Brain microvascular endothelial cell (primary cell): Measurements from ENCODE around the gene ATXN7L3.

ENCODE experiments used
- DNase-seq: peaks from one replicate; pipeline ENCODE4 v3.0.0-alpha.2; 2020
- H3K27ac ChIP-seq: fragments of 250-450 bp; sonication (Bioruptor Pico); 2 replicates; pipeline ENCODE4 v1.5.1; 2020; ENCODE audit warnings: mild to moderate bottlenecking, moderate library complexity
- H3K27me3 ChIP-seq: fragments of 250-450 bp; sonication (Bioruptor Pico); replicated peaks from 2 replicates; pipeline ENCODE4 v1.5.1; 2020; ENCODE audit warnings: mild to moderate bottlenecking
- H3K36me3 ChIP-seq: fragments of 250-450 bp; sonication (Bioruptor Pico); replicated peaks from 2 replicates; pipeline ENCODE4 v1.5.1; 2020; ENCODE audit warnings: mild to moderate bottlenecking
- H3K4me3 ChIP-seq: 2 replicates; pipeline ENCODE4 v1.5.1; 2011; ENCODE audit warnings: low read depth, mild to moderate bottlenecking, control low read depth, low read length, moderate library complexity
- CTCF ChIP-seq: IDR thresholded peaks from 2 replicates; pipeline ENCODE4 v1.5.1; 2011; ENCODE audit warnings: low read depth, mild to moderate bottlenecking, moderate library complexity, low read length, control low read depth, inconsistent platforms; ENCODE audit errors: missing control alignments
- in situ Hi-C: cut with HindIII; loops from 2 replicates; pipeline ENCODE4 v1.10.0; 2017; ENCODE audit warnings: low sequenced_read_pairs, low pct_ligation_motif_present

Gene ATXN7L3

GRCh38 chr17:44202756-44203155 lies 3.1 kb upstream of the ATXN7L3 start:
- Histone ChIP-seq H3K4me3 (no peak overlapping the region), H3K36me3 (peaks cover 9% of the 10 kb centered on the region), H3K27ac (no peak overlapping the region), H3K27me3 (no peaks in the 10 kb centered on the region)
- in situ Hi-C loops, result loop anchor here (10.0 kb wide), 1 partner anchor 122 kb away; the partner anchor contains the start of gene SLC25A39
- no peak for DNase-seq
- no peak for TF ChIP-seq CTCF

GRCh38 chr17:44200478-44201155 lies 933 bp upstream of the ATXN7L3 start:
- TF ChIP-seq CTCF, result no peak

GRCh38 chr17:44198721-44199552 lies 747 bp downstream of the ATXN7L3 start:
- in situ Hi-C loops, result no loop called here
- Histone ChIP-seq H3K36me3 (peaks cover 29% of the 10 kb centered on the region), H3K27ac (peak overlapping the region; percentile 78), H3K27me3 (no peaks in the 10 kb centered on the region), H3K4me3 (peak overlapping the region; percentile 76)
- DNase-seq, result no peak
- TF ChIP-seq CTCF, result no peak

More at GRCh38 chr17:44200478-44201155, 933 bp upstream of the ATXN7L3 start:
- Histone ChIP-seq H3K36me3 (peaks cover 12% of the 10 kb centered on the region), H3K4me3 (peak overlapping the region; percentile 64), H3K27me3 (no peaks in the 10 kb centered on the region), H3K27ac (peak overlapping the region; percentile 81)
- in situ Hi-C loops, result loop anchor here (10.0 kb wide), 1 partner anchor 124 kb away; the partner anchor contains the start of gene SLC25A39
- no peak for DNase-seq

- H3K4me3 ChIP-seq, result peak overlapping the region; percentile 76
- in situ Hi-C loops, result no loop called here
- H3K36me3 ChIP-seq, result peaks cover 37% of the 10 kb centered on the region
- H3K27me3 ChIP-seq, result no peaks in the 10 kb centered on the region
- H3K27ac ChIP-seq, result peak overlapping the region; percentile 78
- TF ChIP-seq CTCF, result peak; percentile 26
- no peak for DNase-seq
These were observed 1.5 kb downstream of the ATXN7L3 start for GRCh38 chr17:44197980-44198720.

- in situ Hi-C loops, result no loop called here
- Histone ChIP-seq H3K27ac (no peak overlapping the region), H3K36me3 (peaks cover 40% of the 10 kb centered on the region), H3K4me3 (no peak overlapping the region), H3K27me3 (no peaks in the 10 kb centered on the region)
- no peak for TF ChIP-seq CTCF
- DNase-seq, result no peak
These were observed 2.6 kb downstream of the ATXN7L3 start for GRCh38 chr17:44197107-44197506.
